HG03045 (cell line): ENCODE data around the gene CELSR1.
"Not testable (repeated sequence)": the region's sequence is repeated elsewhere in the genome, so short reads cannot be mapped to it uniquely, and the experiment has no call there.

Experiments used
- ATAC-seq: cut with Tn5 transposase; IDR thresholded peaks from one replicate; pipeline ENCODE4 v1.9.1; 2021; ENCODE audit warnings: mild to moderate bottlenecking, moderate library complexity; ENCODE audit not compliant: unreplicated experiment

Gene CELSR1

DNA sequence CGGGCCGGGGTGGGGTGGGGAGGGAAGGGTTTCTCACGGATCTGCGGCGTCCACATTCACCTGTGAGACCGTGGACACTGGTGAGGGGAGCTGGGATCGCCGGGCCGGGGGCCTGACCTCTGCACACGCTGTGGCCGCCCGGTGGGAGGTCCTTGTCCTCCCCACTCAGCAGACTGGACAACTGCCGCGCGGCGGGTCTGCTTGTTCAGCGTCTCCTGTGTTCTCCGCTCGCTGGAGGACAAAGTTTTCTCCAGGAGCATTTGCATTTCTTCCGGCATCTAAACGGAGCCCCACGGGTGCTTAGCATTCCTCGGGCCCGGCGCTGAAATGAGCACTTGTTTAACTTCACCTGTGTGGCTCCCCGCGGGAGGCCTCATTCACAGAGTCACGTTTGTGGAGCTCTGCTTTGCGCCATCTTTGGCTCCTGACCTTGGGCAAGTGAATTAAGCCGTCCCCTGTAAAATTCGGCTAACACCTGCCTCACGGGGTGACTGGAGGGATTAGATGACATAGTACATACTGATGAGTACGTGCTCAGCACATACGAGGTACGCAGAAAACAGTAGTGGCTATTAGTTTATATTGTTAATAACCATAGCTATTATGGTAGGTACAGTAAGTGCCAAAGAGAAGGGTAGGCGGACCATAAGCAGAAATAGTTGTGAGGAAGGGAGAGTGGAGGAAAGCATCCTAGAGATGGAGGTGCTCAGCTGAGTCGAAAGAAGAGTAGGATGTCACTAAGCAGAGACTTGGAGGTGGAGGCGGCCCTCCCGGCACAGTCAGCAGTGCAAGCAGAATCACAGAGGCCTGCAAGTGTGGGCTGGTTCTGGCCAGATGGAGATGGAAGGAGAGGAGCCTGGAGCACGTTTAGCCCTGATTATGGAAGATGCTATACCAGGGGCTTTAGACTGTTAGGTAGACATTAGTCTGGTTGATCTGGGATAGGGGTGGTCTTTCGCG, 201.0 kb downstream of the CELSR1 start:
- ATAC-seq: peak; percentile 12

GRCh38 chr22:46335201-46336118, 202.0 kb downstream of the CELSR1 start, which contains the start of gene TRMU:
TSS of gene TRMU (plus strand) at chr22:46335714. CDS start at chr22:46335765, 51 bp downstream.
- ATAC-seq: peak; percentile 84

- ATAC-seq: no peak
These were observed 205.9 kb downstream of the CELSR1 start for GRCh38 chr22:46331496-46331895.

DNA sequence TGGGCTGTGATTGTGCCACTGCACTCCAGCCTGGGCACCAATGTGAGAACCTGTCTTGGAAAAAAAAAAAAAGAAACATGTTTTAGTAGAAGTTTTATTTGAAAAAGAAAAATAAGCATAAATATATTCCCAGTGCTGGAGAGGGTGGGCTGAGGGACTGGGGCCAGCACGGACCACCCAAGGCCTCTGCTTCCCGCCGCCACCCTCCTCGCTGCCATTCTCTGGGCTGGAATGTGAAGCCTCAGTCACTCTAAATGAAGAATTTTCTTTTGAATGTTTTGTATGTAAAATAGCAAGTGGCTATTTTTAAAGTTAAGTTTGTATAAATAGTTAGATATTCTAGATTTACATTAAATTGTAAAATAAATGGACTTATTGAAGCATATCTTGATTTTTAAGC, 207.0 kb downstream of the CELSR1 start:
- no peak for ATAC-seq

DNA sequence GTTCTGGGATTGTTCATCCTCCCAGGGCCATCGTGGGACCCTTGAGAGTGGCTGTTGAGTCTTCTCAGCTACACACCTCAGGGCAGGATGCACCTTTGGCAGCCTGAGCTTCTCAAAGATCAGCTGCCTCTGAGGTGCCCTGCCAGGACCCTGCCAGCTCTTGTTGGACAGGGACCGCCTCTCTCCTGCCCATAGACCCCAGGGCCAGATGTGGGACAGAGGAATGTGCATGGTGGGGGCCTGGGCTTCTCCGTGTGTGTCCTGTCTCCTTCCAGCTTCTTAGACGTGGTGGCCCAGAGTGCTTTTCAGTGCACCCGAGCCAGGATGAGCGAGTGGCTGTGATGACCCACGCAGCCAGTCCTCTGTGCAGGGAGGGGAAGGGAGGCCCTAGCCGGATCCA, 207.8 kb downstream of the CELSR1 start:
- no peak for ATAC-seq

GRCh38 chr22:46328797-46329196, 208.6 kb downstream of the CELSR1 start:
- ATAC-seq: no peak

DNA sequence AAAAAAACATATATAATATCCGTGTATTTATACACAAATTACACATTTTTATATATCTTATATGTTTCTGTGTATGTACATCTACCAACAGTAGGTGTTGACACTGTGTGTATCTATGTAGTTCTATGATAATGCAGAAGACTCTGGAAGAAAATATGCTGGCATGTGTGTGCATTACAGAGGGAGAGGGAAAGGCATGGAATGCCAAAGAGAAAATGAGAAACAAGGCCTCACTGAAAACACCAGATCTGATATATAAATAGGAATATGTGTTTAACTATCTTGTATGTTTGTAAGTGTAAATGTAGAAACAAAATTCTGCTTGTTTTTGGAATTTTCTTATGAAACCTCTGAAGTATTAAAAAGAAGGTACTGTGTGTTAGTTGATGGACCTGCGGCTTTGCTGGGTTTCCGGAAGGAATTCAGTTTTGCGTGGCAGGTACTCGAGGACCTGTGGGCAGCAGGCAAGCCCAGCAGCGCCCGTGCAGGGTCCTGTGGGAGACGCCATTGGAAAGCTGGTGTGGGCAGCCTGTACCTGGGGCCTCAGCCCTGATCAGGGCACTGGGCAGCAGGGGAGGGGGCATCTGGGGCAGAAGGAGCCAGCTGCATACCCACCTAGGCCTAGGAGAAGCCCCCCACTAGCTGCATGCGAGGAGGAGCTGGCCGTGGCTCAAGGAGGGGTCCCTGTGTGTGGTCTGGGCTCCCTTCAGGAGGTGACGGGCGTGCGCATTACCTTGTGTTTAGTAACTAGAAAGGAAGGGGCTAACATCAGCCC, 209.5 kb downstream of the CELSR1 start:
- no peak for ATAC-seq

GRCh38 chr22:46326066-46326680, 211.2 kb downstream of the CELSR1 start:
- ATAC-seq: no peak

- no peak for ATAC-seq
These were observed 214.3 kb downstream of the CELSR1 start for GRCh38 chr22:46323162-46323561.

- ATAC-seq: no peak
These were observed 214.7 kb downstream of the CELSR1 start for GRCh38 chr22:46322711-46323110.

DNA sequence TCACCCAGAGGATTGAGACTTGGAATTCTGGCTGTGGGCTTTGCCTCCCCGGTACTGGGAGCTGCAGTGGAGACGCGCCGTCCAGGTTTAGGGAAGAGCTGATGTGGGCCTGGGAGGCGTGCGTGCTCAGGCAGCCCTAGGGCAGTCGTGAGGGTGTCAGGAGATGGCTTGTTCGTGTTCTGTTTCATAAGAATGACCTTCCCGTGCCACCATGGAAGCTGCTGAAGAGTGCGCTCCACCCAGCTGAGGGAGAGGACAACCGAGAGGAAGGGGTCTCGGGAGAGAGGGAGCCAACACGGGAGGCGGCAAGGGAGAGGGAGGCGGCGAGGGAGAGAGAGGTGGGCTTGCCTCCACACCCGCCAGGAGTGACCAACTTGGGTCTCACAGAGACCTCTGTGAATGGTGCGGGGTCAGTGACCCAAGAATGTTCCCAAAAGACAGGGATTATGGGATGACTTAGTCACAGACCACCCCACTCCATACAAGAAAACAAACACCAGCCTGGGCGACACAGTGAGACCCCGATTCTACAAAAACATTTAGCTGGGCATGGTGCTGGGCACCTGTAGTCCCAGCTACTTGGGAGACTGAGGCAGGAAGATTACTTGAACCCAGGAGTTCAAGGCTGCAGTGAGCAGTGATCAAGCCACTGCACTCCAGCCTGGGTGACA, 216.6 kb downstream of the CELSR1 start:
- ATAC-seq: no peak

- ATAC-seq: no peak
These were observed 217.2 kb downstream of the CELSR1 start for GRCh38 chr22:46320166-46320710.

- ATAC-seq: no peak
These were observed 218.1 kb downstream of the CELSR1 start for GRCh38 chr22:46319319-46319718.

GRCh38 chr22:46318576-46318975, 218.8 kb downstream of the CELSR1 start:
- no peak for ATAC-seq

DNA sequence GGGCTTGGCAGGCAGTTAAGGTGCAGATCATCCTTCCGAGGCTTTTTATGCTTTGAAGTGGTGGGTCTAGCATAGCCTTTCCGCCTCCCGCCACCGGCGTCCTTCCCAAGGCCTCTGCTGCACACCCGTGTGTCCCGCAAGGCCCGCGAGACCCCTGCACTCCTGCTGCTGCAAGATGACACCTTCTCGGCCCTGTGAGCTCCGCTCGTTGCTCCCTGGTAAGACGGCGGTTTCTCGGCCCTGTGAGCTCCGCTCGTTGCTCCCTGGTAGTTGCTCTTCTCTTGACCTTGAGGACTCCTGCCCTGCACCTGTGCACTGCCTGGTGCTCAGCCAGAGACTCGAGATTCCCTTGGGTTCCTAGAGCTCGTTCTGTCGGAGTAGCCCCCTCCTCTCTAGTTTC, 219.8 kb downstream of the CELSR1 start:
- no peak for ATAC-seq

DNA sequence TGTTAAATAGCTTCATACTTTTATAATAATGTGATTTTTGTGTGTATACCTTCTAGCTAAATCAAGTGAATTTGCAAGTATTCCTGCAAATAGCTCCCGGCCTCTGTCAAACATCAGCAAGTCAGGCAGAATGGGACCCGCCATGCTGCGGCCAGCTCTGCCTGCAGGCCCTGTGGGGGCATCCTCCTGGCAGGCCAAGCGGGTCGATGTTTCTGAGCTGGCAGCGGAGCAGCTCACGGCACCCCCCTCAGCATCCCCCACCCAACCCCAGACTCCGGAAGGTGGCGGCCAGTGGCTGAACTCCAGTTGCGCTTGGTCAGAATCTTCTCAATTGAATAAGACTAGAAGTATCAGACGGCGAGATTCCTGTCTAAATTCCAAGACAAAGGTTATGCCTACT, 221.4 kb downstream of the CELSR1 start:
- ATAC-seq: no peak

- not testable (repeated sequence) for ATAC-seq
These were observed 224.6 kb downstream of the CELSR1 start for GRCh38 chr22:46312848-46313247.

- no peak for ATAC-seq
These were observed 225.4 kb downstream of the CELSR1 start for GRCh38 chr22:46312056-46312455.
